Measurements from ENCODE around the gene PHAF1.

- TF ChIP-seq BACH1 (IDR thresholded peaks at IDR 0.05; ENCODE audit: low read length) (no peak), POLR2AphosphoS5 (IDR thresholded peaks at IDR 0.05; ENCODE audit: low read depth, low read length) (no peak), CBX5 (IDR thresholded peaks at IDR 0.05; ENCODE audit: low read depth, low read length) (no peak), JUND (IDR thresholded peaks at IDR 0.05; ENCODE audit: low read length) (no peak), EZH2 (IDR thresholded peaks at IDR 0.05; ENCODE audit: low read depth, low read length, severe bottlenecking) (no peak), SP1 (IDR thresholded peaks at IDR 0.05; ENCODE audit: low read depth, low read length) (no peak), POLR2A (IDR thresholded peaks at IDR 0.05; ENCODE audit: control extremely low read depth in 1 of 2, low read depth in 2 of 2, low read length in 2 of 2) (no peak), TBP (IDR thresholded peaks at IDR 0.05; ENCODE audit: low read depth, low read length) (no peak), RBBP5 (IDR thresholded peaks at IDR 0.05; ENCODE audit: borderline replicate concordance, low read depth, low read length) (no peak), CHD2 (IDR thresholded peaks at IDR 0.05; ENCODE audit: low read length) (no peak), RNF2 (IDR thresholded peaks at IDR 0.05; ENCODE audit: borderline replicate concordance, low read depth, low read length, missing control alignments, poor library complexity, severe bottlenecking) (no peak)
Measured at GRCh38 chr16:67179421-67180080, 69.8 kb downstream of the PHAF1 start.

All from H1 (cell line).